GM23338 (cell line): ENCODE measurements around the gene CD4. TPM values are rescaled to one million over a fixed set of nuclear protein-coding genes. Genes with fewer than 3 reads are reported as not detected.
A peak's percentile ranks its signal among the peaks of the same experiment; 100 is the strongest.

ENCODE experiments used
- ATAC-seq: fragments of 200-7000 bp; cut with Tn5 transposase; 3 replicates; pipeline ENCODE4 v1.9.1; 2020
- DNase-seq: peaks from one replicate; pipeline ENCODE4 v3.0.0-alpha.2; 2015; ENCODE audit warnings: low spot score
- H2AFZ ChIP-seq: fragments of 200-600 bp; sonication (generic); 2 replicates; pipeline ENCODE4 v1.8.0; 2016; ENCODE audit warnings: antibody characterized with exemption, mild to moderate bottlenecking, moderate library complexity
- H3F3A ChIP-seq: fragments of 200-600 bp; sonication (generic); replicated peaks from 2 replicates; pipeline ENCODE4 v1.8.0; 2017; ENCODE audit warnings: antibody characterized with exemption, mixed run types, low read depth
- H3K27ac ChIP-seq: fragments of 200-600 bp; sonication (generic); 2 replicates; pipeline ENCODE4 v1.6.1; 2016; ENCODE audit warnings: low read depth
- H3K27me3 ChIP-seq: fragments of 200-600 bp; sonication (generic); 2 replicates; pipeline ENCODE4 v1.8.0; 2016; ENCODE audit warnings: mild to moderate bottlenecking, mixed run types, moderate library complexity; ENCODE audit not compliant: insufficient read depth
- H3K36me3 ChIP-seq: fragments of 200-600 bp; sonication (generic); 2 replicates; pipeline ENCODE4 v1.8.0; 2016; ENCODE audit warnings: mild to moderate bottlenecking; ENCODE audit not compliant: insufficient read depth
- H3K4me1 ChIP-seq: fragments of 200-600 bp; sonication (generic); 2 replicates; pipeline ENCODE4 v1.8.0; 2016; ENCODE audit warnings: mild to moderate bottlenecking, moderate library complexity; ENCODE audit not compliant: insufficient read depth
- H3K4me2 ChIP-seq: fragments of 200-600 bp; sonication (generic); 2 replicates; pipeline ENCODE4 v1.7.1; 2017; ENCODE audit warnings: mixed run types
- H3K4me3 ChIP-seq: fragments of 200-600 bp; sonication (generic); 2 replicates; pipeline ENCODE4 v1.6.1; 2016; ENCODE audit warnings: mixed run types
- H3K79me2 ChIP-seq: fragments of 200-600 bp; sonication (generic); replicated peaks from 2 replicates; pipeline ENCODE4 v1.8.0; 2017; ENCODE audit warnings: mild to moderate bottlenecking; ENCODE audit not compliant: insufficient read depth
- H3K9me2 ChIP-seq: fragments of 200-600 bp; sonication (generic); 2 replicates; pipeline ENCODE4 v1.8.0; 2017; ENCODE audit not compliant: insufficient read depth
- H4K20me1 ChIP-seq: fragments of 200-600 bp; sonication (generic); replicated peaks from 2 replicates; pipeline ENCODE4 v1.8.0; 2017; ENCODE audit warnings: mild to moderate bottlenecking; ENCODE audit not compliant: insufficient read depth
- H3K27ac Mint-ChIP-seq: 2 replicates; pipeline ENCODE4 v1.8.0; 2020; ENCODE audit warnings: inconsistent platforms, mild to moderate bottlenecking, moderate library complexity, mixed read lengths
- H3K27me3 Mint-ChIP-seq: 3 replicates; pipeline ENCODE4 v1.8.0; 2022; ENCODE audit warnings: low read depth, mild to moderate bottlenecking, moderate library complexity, mixed read lengths, inconsistent platforms; ENCODE audit not compliant: insufficient read depth, poor library complexity
- H3K36me3 Mint-ChIP-seq: 3 replicates; pipeline ENCODE4 v1.8.0; 2021; ENCODE audit warnings: low read depth, mild to moderate bottlenecking, inconsistent platforms, moderate library complexity, mixed read lengths
- H3K4me1 Mint-ChIP-seq: 3 replicates; pipeline ENCODE4 v1.8.0; 2020; ENCODE audit warnings: mild to moderate bottlenecking, inconsistent platforms, mixed read lengths
- H3K4me3 Mint-ChIP-seq: 3 replicates; pipeline ENCODE4 v1.8.0; 2021; ENCODE audit warnings: moderate library complexity, mild to moderate bottlenecking, inconsistent platforms, mixed read lengths
- H3K9me3 Mint-ChIP-seq: 3 replicates; pipeline ENCODE4 v1.8.0; 2020; ENCODE audit warnings: moderate library complexity, mild to moderate bottlenecking, inconsistent platforms, mixed read lengths
- CREB1 ChIP-seq: fragments of 250-450 bp; sonication (Bioruptor Pico); IDR thresholded peaks from 2 replicates; pipeline ENCODE4 v1.5.0; 2020; ENCODE audit warnings: low read depth, mild to moderate bottlenecking, moderate library complexity
- CTCF ChIP-seq, 2 experiments: fragments of 200-600 bp in 1 of 2; sonication (generic) in 1 of 2; conservative IDR thresholded peaks; 2 replicates each; pipeline versions ENCODE4 v1.5.1 to v1.6.1; 2016 to 2017; ENCODE audit warnings: antibody characterized with exemption in 2 of 2, low read depth in 2 of 2, mild to moderate bottlenecking in 2 of 2, moderate library complexity in 1 of 2
- ETS1 ChIP-seq: IDR thresholded peaks from 2 replicates; pipeline ENCODE4 v1.6.1; 2016; ENCODE audit warnings: antibody characterized with exemption
- EZH2 ChIP-seq: fragments of 200-600 bp; sonication (generic); IDR thresholded peaks from one replicate; pipeline ENCODE4 v1.8.0; 2017; ENCODE audit warnings: antibody characterized with exemption, mild to moderate bottlenecking, low read depth; ENCODE audit not compliant: unreplicated experiment
- EZH2phosphoT487 ChIP-seq: fragments of 200-600 bp; sonication (generic); IDR thresholded peaks from one replicate; pipeline ENCODE4 v1.8.1; 2018; ENCODE audit warnings: antibody characterized with exemption; ENCODE audit not compliant: unreplicated experiment
- JUNB ChIP-seq: IDR thresholded peaks from one replicate; pipeline ENCODE4 v1.6.1; 2016; ENCODE audit warnings: antibody characterized with exemption; ENCODE audit not compliant: unreplicated experiment
- NANOG ChIP-seq: IDR thresholded peaks from 2 replicates; pipeline ENCODE4 v1.6.1; 2016; ENCODE audit warnings: antibody characterized with exemption, borderline replicate concordance
- POLR2AphosphoS5 ChIP-seq: IDR thresholded peaks from 2 replicates; pipeline ENCODE4 v1.6.1; 2016; ENCODE audit warnings: antibody characterized with exemption, low read depth
- REST ChIP-seq: IDR thresholded peaks from one replicate; pipeline ENCODE4 v1.6.1; 2018; ENCODE audit warnings: antibody characterized with exemption; ENCODE audit not compliant: unreplicated experiment
- STAT1 ChIP-seq: IDR thresholded peaks from one replicate; pipeline ENCODE4 v1.6.1; 2016; ENCODE audit warnings: antibody characterized with exemption; ENCODE audit not compliant: unreplicated experiment
- ZNF114 ChIP-seq: fragments of 250-450 bp; sonication (Bioruptor Pico); IDR thresholded peaks from 2 replicates; pipeline ENCODE4 v1.5.0; 2020; ENCODE audit warnings: mild to moderate bottlenecking, moderate library complexity
- ZNF331 ChIP-seq: fragments of 250-450 bp; sonication (Bioruptor Pico); IDR thresholded peaks from 2 replicates; pipeline ENCODE4 v1.5.0; 2020; ENCODE audit warnings: low read depth, mild to moderate bottlenecking, moderate library complexity
- polyA plus RNA-seq: library from polyadenylated mRNA; unstranded; fragments of >200 nt; fragmentation: Nextera tagmentation; extraction: Ambion mirVana; gene quantifications from 2 replicates; pipeline ENCODE4 v1.2.1, GENCODE V29; 2016
- total RNA-seq: library from RNA; depleted of rRNA; stranded (reverse); fragments of >200 nt; shearing (Covaris generic); gene quantifications from 2 replicates; pipeline ENCODE4 v1.2.3, GENCODE V29; 2014

CD4 gene
- total and polyA plus RNA-seq, 2 experiments from 2014 or later, result 1.5 to 2.0 TPM

GRCh38 chr12:6830999-6831398, 41.7 kb downstream of the CD4 start:
- Mint-ChIP-seq H3K36me3 (peaks cover 53% of the 10 kb centered on the region), H3K4me3 (peak overlapping the region; percentile 42; the same call in 1 of the 3 replicates), H3K4me1 (peaks cover 32% of the 10 kb centered on the region), H3K27me3 (peaks cover 23% of the 10 kb centered on the region), H3K27ac (no peak overlapping the region), H3K9me3 (no peaks in the 10 kb centered on the region)
- Histone ChIP-seq H3F3A (peaks cover 29% of the 10 kb centered on the region), H3K4me3 (no peak overlapping the region), H3K27ac (no peak overlapping the region), H4K20me1 (peaks cover 3% of the 10 kb centered on the region; the same call in 1 of the 2 replicates), H3K4me1 (peaks cover 18% of the 10 kb centered on the region), H3K4me2 (no peak overlapping the region), H3K27me3 (peaks cover 10% of the 10 kb centered on the region; the same call in 1 of the 2 replicates), H2AFZ (no peak overlapping the region), H3K79me2 (peaks cover 9% of the 10 kb centered on the region), H3K36me3 (peaks cover 3% of the 10 kb centered on the region; the same call in 1 of the 2 replicates), H3K9me2 (no peaks in the 10 kb centered on the region)
- DNase-seq (no peak), ATAC-seq (no peak)
- TF ChIP-seq JUNB (no peak), NANOG (no peak), ZNF331 (CRISPR knock-in tag) (no peak), CTCF (conservative IDR thresholded peaks at IDR 0.05; ENCODE audit: low read depth in 2 of 2) (no peak), ETS1 (no peak), POLR2AphosphoS5 (no peak), ZNF114 (CRISPR knock-in tag) (no peak), REST (no peak), STAT1 (no peak), EZH2 (no peak), EZH2phosphoT487 (no peak), CREB1 (CRISPR knock-in tag) (no peak)
